CD4-positive, alpha-beta T cell treated with Interleukin-21 for 1 hour (primary cell): Measurements from ENCODE around the gene FLYWCH2.

ENCODE experiments used
- DNase-seq: peaks from one replicate; pipeline ENCODE4 v3.0.0-alpha.2; 2020

FLYWCH2 gene

GRCh38 chr16:2946649-2947048 is 63.6 kb downstream of the FLYWCH2 start:
- no peak for DNase-seq
